Stimulated activated naive B cell treated with anti-CD40 and anti-IgM and Interleukin-4, amounts not matched to agents 10 μg/mL and 1 μg/mL and 100 μg/mL, for 72 hours (primary cell): Measurements from ENCODE around the gene BBS2.
"Not testable (repeated sequence)": the region's sequence is repeated elsewhere in the genome, so short reads cannot be mapped to it uniquely, and the experiment has no call there.

Source experiments
- ATAC-seq, 2 donors: fragments of 150-1000 bp; cut with Tn5 transposase; replicated peaks; 2 replicates each; pipeline ENCODE4 v1.10.0; 2021; ENCODE audit warnings: moderate library complexity in 1 of 2
- DNase-seq: peaks from one replicate; pipeline ENCODE4 v3.0.0; 2021
- H3K27ac Mint-ChIP-seq: one replicate; pipeline ENCODE4 v1.8.0; 2022; ENCODE audit warnings: mild to moderate bottlenecking, mixed read lengths
- H3K27me3 Mint-ChIP-seq, 2 donors: one replicate each; pipeline ENCODE4 v1.8.0; 2022; ENCODE audit warnings: mixed read lengths in 2 of 2
- H3K36me3 Mint-ChIP-seq, 2 donors: one replicate each; pipeline ENCODE4 v1.8.0; 2022; ENCODE audit warnings: mixed read lengths in 2 of 2, mild to moderate bottlenecking in 1 of 2
- H3K4me1 Mint-ChIP-seq, 2 donors: one replicate each; pipeline ENCODE4 v1.8.0; 2022; ENCODE audit warnings: mixed read lengths in 2 of 2, mild to moderate bottlenecking in 1 of 2
- H3K4me3 Mint-ChIP-seq, 2 donors: one replicate each; pipeline ENCODE4 v1.8.0; 2022; ENCODE audit warnings: mild to moderate bottlenecking in 2 of 2, mixed read lengths in 2 of 2, moderate library complexity in 1 of 2
- H3K9me3 Mint-ChIP-seq, 2 donors: one replicate each; pipeline ENCODE4 v1.8.0; 2022; ENCODE audit warnings: mixed read lengths in 2 of 2, mild to moderate bottlenecking in 1 of 2

The BBS2 gene

DNA sequence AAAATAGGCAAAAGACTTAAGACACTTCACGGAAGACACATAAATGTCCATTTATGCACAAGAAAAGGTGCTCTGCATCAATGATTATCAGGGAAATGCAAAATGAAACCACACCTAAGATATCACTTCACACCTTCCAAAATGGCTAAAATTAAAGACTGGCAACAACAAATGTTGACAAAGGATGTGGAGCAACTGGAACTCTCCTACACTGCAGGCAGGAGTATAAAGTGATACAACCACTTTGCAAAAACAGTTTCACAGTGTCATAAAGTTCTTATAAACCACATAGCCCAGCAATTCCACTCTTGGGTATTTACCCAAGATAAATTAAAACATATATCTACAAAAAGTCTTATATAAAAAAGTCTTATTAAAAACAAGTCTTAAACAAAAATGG lies 7.8 kb downstream of the BBS2 start:
- no peak for DNase-seq
- no peak overlapping the region for H3K4me3 Mint-ChIP-seq
- H3K36me3 Mint-ChIP-seq, result peaks cover 15 to 36% of the 10 kb centered on the region in 2 donors
- peaks cover 6 to 18% of the 10 kb centered on the region in 2 donors for H3K4me1 Mint-ChIP-seq
- no peak overlapping the region for H3K27ac Mint-ChIP-seq
- H3K27me3 Mint-ChIP-seq, result no peaks in the 10 kb centered on the region
- H3K9me3 Mint-ChIP-seq, result no peaks in the 10 kb centered on the region
- ATAC-seq, result no peak

DNA sequence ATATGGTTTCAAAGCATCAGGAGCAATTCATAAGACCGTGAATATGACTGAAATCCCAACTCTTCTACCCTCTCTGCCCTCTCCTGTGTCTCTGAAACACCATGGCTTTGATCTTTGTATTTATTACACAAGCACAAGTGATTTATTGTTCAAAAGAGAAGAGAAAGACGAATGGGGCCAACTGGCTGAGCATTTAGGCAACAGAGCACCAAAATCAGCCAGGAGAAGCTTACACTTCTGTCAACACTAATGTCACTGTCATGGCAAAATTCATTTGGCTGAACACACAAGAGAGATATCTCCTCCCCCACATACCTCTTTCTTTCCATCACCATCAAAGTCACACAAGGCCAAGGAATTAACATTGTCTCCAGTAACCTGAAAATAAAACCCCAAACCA lies 9.3 kb downstream of the BBS2 start:
- H3K4me3 Mint-ChIP-seq, result no peak overlapping the region
- H3K36me3 Mint-ChIP-seq, result peaks cover 18 to 45% of the 10 kb centered on the region in 2 donors
- DNase-seq (no peak), ATAC-seq (no peak)
- no peaks in the 10 kb centered on the region for H3K27me3 Mint-ChIP-seq
- H3K4me1 Mint-ChIP-seq, result peaks cover 5 to 17% of the 10 kb centered on the region in 2 donors
- H3K27ac Mint-ChIP-seq, result no peak overlapping the region
- no peaks in the 10 kb centered on the region for H3K9me3 Mint-ChIP-seq

DNA sequence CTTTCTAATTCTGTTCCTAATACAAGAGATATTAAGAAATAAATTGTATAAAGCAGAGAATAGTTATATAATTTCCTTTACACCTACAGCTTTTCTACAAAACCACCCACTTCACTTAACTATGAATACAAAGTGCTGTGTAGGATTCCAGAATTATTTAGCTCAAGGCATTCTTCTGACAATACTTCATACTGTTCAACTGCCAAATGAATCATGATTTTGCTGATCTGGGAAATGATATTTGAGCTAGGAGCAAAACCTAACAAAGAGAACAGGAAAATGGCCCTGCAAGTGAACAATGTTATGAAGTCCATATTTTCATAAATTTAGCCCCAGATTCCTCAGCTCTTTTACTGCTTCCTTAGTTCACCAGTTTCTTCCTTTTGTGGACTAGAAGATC lies 12.9 kb downstream of the BBS2 start:
- Mint-ChIP-seq H3K9me3 (no peaks in the 10 kb centered on the region), H3K27ac (no peak overlapping the region), H3K4me3 (no peak overlapping the region), H3K36me3 (peaks cover 30 to 61% of the 10 kb centered on the region in 2 donors), H3K4me1 (no peaks in the 10 kb centered on the region), H3K27me3 (no peaks in the 10 kb centered on the region)
- ATAC-seq (no peak), DNase-seq (no peak)

DNA sequence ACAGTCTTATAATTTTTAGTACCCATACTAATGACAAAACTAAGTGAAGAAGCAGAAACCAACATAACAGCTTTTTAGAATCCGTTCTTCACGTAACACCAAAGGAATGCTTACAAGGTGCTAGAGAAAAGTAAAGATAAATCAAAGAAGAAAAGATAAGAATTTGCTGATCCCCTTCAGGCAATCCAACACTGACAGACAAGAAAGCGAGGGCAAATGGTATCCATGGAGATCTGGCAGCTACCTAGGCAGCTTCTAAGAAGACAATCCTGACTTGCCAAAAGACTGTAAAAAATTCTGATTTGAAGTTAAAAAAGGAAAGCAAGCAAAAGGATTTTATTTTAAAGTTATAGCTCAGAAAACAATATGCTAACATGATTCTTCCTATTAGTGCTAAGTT lies 14.6 kb downstream of the BBS2 start:
- H3K9me3 Mint-ChIP-seq, result no peaks in the 10 kb centered on the region
- no peak for ATAC-seq

DNA sequence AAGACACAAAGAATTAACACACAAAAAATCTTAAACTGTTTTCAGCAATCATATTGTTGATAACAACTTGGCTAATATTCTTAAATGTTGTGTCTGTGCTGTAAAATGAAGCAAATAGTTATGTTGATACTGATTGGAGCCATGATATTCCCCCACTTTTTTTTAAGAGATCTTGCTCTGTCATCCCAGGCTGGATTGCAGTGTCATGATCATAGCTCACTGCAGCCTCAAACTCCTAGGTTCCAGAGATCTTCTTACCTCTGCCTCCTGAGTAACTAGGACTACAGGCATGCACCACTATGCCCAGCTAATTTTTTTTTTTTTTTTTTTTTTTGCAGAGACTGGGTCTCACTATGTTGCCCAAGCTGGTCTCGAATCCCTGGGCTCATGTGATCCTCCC lies 26.0 kb downstream of the BBS2 start:
- H3K9me3 Mint-ChIP-seq, result no peaks in the 10 kb centered on the region
- DNase-seq, result no peak
- no peak for ATAC-seq
- peaks cover 25 to 57% of the 10 kb centered on the region in 2 donors for H3K36me3 Mint-ChIP-seq
- H3K4me3 Mint-ChIP-seq, result no peak overlapping the region
- no peak overlapping the region for H3K27ac Mint-ChIP-seq
- peaks cover 0 to 12% of the 10 kb centered on the region in 2 donors for H3K4me1 Mint-ChIP-seq
- no peaks in the 10 kb centered on the region for H3K27me3 Mint-ChIP-seq

More for the DNA sequence above, 14.6 kb downstream of the BBS2 start:
- H3K27ac Mint-ChIP-seq, result no peak overlapping the region
- no peak overlapping the region for H3K4me3 Mint-ChIP-seq
- peaks cover 28 to 59% of the 10 kb centered on the region in 2 donors for H3K36me3 Mint-ChIP-seq
- no peaks in the 10 kb centered on the region for H3K27me3 Mint-ChIP-seq
- H3K4me1 Mint-ChIP-seq, result no peaks in the 10 kb centered on the region
- no peak for DNase-seq

DNA sequence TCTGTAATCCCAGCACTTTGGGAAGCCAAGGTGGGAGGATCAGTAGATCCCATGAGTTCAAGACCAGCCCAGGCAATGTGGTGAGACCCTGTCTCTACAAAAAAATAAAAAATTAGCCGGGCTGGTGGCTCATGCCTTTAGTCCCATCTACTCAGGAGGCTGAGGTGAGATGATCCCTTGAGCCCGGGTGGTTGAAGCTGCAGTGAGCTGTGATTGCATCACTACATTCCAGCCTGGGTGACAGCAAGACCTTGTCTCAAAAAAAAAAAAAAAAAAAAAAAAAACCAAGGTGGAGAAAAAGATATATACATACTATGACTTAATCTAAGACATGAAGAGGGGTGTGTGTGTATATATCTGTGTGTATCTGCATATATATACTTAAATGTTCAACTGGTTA lies 26.7 kb downstream of the BBS2 start:
- H3K27ac Mint-ChIP-seq, result no peak overlapping the region
- no peaks in the 10 kb centered on the region for H3K27me3 Mint-ChIP-seq
- H3K4me3 Mint-ChIP-seq, result no peak overlapping the region
- ATAC-seq (no peak), DNase-seq (no peak)
- H3K9me3 Mint-ChIP-seq, result no peaks in the 10 kb centered on the region
- H3K36me3 Mint-ChIP-seq, result peaks cover 19 to 50% of the 10 kb centered on the region in 2 donors
- H3K4me1 Mint-ChIP-seq, result peaks cover 0 to 12% of the 10 kb centered on the region in 2 donors

DNA sequence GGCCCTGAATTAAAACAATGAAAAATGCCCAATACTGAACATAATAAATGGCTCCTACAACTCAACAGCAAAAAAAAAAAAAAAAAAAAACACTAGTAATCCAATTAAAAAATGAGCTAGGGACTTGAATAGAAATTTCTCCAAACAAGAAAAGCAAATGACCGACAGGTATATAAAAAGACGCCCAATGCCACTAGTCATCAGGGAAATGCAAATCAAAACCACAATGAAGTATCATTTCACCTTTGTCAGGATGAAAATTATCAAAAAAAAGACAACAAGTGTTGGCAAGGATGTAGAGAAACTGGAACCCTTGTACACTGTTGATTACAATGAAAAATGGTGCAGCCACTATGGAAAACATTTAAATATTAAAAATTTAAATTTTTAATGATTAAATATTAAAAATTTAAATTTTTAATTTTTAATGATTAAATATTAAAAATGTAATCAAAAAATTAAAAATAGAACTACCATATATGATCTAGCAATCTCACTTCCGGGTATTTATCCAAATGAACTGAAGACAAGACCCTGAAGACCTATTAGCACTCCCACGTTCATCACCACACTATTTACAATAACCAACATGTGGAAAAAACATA lies 28.1 kb downstream of the BBS2 start:
- Mint-ChIP-seq H3K27me3 (no peaks in the 10 kb centered on the region), H3K36me3 (peaks cover 15 to 40% of the 10 kb centered on the region in 2 donors), H3K4me1 (peaks cover 0 to 12% of the 10 kb centered on the region in 2 donors), H3K27ac (no peak overlapping the region), H3K4me3 (no peak overlapping the region), H3K9me3 (no peaks in the 10 kb centered on the region)
- DNase-seq, result no peak
- no peak for ATAC-seq

DNA sequence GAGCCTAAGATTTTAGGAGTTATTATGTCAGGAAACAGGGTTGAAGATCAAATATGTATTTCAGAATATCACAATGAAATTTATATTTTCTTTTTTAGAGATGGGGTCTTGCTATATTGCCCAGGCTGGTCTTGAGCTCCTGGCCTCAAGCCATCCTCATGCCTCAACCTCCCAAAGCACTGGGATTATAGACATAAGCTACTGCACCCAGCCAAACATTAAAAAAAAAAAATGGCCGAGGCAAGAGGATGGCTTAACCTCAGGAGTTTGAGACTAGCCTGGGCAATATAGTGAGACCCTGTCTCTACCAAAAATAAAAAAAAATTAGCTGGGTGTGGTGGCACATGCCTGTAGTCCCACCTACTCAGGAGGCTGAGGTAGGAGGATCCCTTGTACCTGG lies 31.0 kb downstream of the BBS2 start:
- H3K4me3 Mint-ChIP-seq, DNase-seq, H3K27me3 Mint-ChIP-seq, H3K9me3 Mint-ChIP-seq, ATAC-seq, H3K27ac Mint-ChIP-seq: not testable (repeated sequence)
- H3K4me1 Mint-ChIP-seq, result peaks cover 0 to 12% of the 10 kb centered on the region in 2 donors
- peaks cover 13 to 30% of the 10 kb centered on the region in 2 donors for H3K36me3 Mint-ChIP-seq

DNA sequence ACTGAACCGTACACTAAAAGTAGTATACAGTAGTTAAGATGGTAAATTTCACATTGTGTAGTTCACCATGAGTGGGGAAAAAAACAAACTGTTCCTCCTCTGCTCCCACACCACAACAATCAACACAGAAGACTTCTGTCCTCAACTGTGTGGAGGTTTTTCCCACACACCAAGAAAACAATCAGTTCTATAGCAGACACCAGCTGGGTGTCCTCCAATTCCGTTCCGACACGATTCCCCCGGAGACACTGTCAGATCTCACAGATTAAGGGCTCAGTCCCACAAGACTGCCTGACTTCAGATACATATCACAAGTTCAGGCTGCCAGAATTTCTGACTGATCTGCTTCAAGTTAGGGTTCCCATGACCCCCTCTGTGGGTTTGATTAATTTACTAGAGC lies 31.8 kb downstream of the BBS2 start:
- H3K27ac Mint-ChIP-seq, result no peak overlapping the region
- no peaks in the 10 kb centered on the region for H3K9me3 Mint-ChIP-seq
- ATAC-seq, result no peak
- H3K27me3 Mint-ChIP-seq, result no peaks in the 10 kb centered on the region
- H3K4me1 Mint-ChIP-seq, result peaks cover 0 to 12% of the 10 kb centered on the region in 2 donors
- no peak overlapping the region for H3K4me3 Mint-ChIP-seq
- no peak for DNase-seq
- H3K36me3 Mint-ChIP-seq, result peaks cover 16 to 32% of the 10 kb centered on the region in 2 donors

DNA sequence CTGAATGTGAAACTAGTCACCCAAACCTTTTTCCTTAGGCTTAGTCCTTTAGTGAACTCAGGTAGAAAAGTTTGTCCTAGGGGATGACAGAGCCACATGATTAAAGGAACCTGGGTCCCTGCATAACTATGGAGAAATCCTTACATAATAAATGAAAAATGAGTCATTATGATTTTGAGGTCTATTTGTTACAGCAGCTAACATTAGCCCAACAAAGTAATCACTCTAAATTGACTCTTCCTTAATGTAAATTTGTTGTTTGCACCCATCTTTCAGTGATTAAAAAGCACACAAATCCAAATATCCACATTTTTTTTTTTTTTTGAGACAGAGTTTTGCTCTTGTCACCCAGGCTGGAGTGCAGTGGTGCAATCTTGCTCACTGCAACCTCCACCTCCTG lies 36.4 kb downstream of the BBS2 start:
- ATAC-seq, result no peak

DNA sequence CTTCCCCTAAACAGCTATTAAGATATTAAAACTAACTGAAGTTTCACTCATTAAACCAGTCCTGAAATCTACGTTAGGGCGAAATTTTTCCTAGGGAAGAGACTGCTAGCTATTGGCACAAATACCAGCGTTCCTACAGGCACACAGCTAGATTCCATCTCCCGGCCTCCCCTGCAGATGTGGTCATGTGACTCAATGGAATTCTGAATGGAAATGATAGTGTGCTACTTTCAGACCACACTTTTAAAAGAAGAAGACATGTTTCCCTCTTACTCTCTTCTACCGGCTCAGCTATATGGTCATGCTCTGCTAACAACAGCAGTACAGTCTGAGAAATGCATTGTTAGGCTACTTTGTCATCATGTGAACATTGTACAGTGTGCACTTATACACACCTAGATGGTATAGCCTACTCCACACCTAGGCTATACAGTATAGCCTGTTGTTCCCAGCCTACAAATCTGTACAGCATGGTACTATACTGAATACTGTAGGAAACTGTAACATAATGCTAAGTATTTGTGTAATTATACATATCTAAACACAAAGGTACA lies 37.1 kb downstream of the BBS2 start:
- no peaks in the 10 kb centered on the region for H3K4me1 Mint-ChIP-seq
- no peaks in the 10 kb centered on the region for H3K27me3 Mint-ChIP-seq
- no peak overlapping the region for H3K27ac Mint-ChIP-seq
- ATAC-seq (no peak), DNase-seq (no peak)
- no peak overlapping the region for H3K4me3 Mint-ChIP-seq
- H3K9me3 Mint-ChIP-seq, result no peaks in the 10 kb centered on the region
- H3K36me3 Mint-ChIP-seq, result peaks cover 14 to 30% of the 10 kb centered on the region in 2 donors

More for the DNA sequence above, 36.4 kb downstream of the BBS2 start:
- no peak for DNase-seq
- Mint-ChIP-seq H3K9me3 (no peaks in the 10 kb centered on the region), H3K27me3 (no peaks in the 10 kb centered on the region), H3K27ac (no peak overlapping the region), H3K4me3 (no peak overlapping the region), H3K4me1 (no peaks in the 10 kb centered on the region), H3K36me3 (peaks cover 14 to 30% of the 10 kb centered on the region in 2 donors)

DNA sequence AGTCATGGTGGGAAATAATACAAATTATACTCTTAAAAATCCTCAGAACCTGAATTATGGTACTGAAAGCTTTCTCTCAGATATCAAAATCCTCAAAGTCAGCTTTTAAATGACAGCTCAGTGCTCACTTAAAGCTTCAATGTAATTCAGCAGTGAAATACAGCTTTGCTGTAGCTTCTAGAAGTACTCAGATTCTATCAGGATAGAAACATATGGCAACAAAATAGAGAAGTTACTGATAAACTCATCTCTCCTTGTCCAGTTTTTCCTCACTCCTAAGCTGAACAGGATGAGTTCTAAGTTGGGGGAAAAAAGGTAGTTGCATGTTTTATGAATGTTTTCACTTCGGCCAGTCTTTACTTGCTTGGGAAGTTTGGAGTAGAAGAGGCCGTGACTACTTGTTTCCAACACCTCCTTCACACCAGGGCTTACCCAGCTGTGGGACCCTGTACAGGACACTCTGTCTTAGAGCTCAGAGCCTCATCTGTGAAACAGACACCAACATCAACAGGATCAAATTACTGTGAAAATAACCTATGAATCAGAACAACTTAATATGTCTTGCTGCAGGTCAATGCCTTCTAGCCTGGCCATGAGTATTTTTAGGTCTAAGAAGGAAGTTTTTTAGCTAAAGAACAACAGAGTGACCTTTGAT lies 38.2 kb downstream of the BBS2 start:
- peaks cover 18 to 29% of the 10 kb centered on the region in 2 donors for H3K36me3 Mint-ChIP-seq
- H3K27me3 Mint-ChIP-seq, result no peaks in the 10 kb centered on the region
- ATAC-seq (no peak), DNase-seq (no peak)
- H3K27ac Mint-ChIP-seq, result no peak overlapping the region
- no peaks in the 10 kb centered on the region for H3K4me1 Mint-ChIP-seq
- no peak overlapping the region for H3K4me3 Mint-ChIP-seq
- no peaks in the 10 kb centered on the region for H3K9me3 Mint-ChIP-seq

DNA sequence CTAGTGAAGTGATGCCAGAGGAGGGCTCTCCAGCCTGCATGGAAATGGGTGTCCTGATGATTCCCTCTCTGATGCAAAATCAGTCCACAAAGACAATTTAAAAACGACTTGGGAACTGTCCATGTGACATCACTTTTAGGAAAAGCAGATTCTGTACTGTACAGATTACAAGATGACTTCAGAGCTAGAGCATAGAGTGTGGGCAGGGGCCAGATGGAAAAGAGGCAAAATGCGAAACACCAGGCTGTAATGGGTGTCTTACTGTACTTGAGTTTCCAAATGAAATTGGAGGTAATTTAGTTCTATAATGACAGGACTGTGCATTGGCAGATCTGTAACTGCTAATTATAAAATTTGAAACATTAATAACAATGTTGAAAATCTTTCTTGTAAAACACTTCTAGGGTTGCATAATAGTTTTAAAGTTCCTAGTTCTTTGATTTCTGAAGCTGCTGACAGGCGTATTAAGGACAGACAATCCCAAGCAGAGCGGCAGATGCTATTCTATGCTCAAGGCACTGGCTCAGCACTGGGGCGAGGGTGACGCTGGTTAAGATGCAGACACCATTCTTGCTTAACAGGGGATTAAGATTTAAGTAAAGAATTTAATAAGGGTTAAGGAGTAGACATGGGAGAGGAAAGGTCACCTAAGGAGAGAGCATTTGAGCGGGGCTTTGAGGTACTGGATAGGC lies 38.9 kb downstream of the BBS2 start:
- Mint-ChIP-seq H3K4me1 (no peaks in the 10 kb centered on the region), H3K36me3 (peaks cover 23 to 29% of the 10 kb centered on the region in 2 donors), H3K9me3 (no peaks in the 10 kb centered on the region), H3K4me3 (no peak overlapping the region), H3K27me3 (no peaks in the 10 kb centered on the region), H3K27ac (no peak overlapping the region)
- no peak for ATAC-seq
- DNase-seq, result no peak

DNA sequence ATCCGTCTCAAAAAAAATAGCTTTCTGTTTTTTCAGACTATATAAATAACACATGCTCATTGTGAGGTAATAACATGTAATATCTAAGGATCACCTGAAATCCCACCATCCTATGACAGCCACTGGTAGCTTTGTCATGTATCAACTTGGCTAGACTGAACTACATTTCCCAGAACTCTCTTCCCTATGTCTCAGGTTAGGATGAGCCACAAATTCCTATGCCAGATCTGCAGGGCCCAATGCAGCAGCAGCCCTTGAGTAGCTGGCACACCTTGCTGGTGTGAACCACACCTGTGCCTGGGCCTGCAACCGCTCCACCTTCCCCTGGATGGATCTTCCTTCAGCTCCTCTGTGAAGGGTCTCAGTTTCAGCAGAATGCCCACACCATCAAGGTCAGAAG lies 40.4 kb downstream of the BBS2 start:
- H3K27me3 Mint-ChIP-seq, result no peaks in the 10 kb centered on the region

More for the DNA sequence above, 40.4 kb downstream of the BBS2 start:
- Mint-ChIP-seq H3K4me3 (no peak overlapping the region), H3K27ac (peak overlapping the region; percentile 14), H3K36me3 (peaks cover 33 to 34% of the 10 kb centered on the region in 2 donors), H3K9me3 (no peaks in the 10 kb centered on the region), H3K4me1 (no peaks in the 10 kb centered on the region)
- DNase-seq, result no peak
- no peak for ATAC-seq
